SH-SY5Y (cell line): ENCODE results near the gene DNAJB13.

Experiments used
- GATA2 ChIP-seq: IDR thresholded peaks from 2 replicates; pipeline ENCODE4 v1.6.1; 2011; ENCODE audit warnings: mild to moderate bottlenecking, low read depth, low read length
- GATA3 ChIP-seq: IDR thresholded peaks from 2 replicates; pipeline ENCODE4 v1.6.1; 2011; ENCODE audit warnings: low read depth, mild to moderate bottlenecking, low read length, moderate library complexity

- TF ChIP-seq GATA2 = no peak
- no peak for TF ChIP-seq GATA3
Observed at GRCh38 chr11:73996161-73996747, 45.4 kb downstream of the DNAJB13 start.
